ENCODE measurements around the gene RAD9B. TPM values are rescaled to one million over a fixed set of nuclear protein-coding genes. Genes with fewer than 3 reads are reported as not detected.

Gene RAD9B
- total and polyA plus RNA-seq, 9 of the 15 experiments (the other 6 are each of a cell fraction or from before 2014, with no cell fraction given) = 0.05 to 0.83 (median 0.32) TPM

GRCh38 chr12:110503432-110503831 is 1.3 kb downstream of the RAD9B start:
- no peaks in the 10 kb centered on the region for H3K9me1 ChIP-seq (ENCODE audit: control insufficient read depth, insufficient read depth, low read length)
- TF ChIP-seq ZNF583 (CRISPR knock-in tag; IDR thresholded peaks at IDR 0.05) (no peak), ZNF217 (CRISPR knock-in tag; IDR thresholded peaks at IDR 0.05) (no peak), ESRRA (IDR thresholded peaks at IDR 0.05; ENCODE audit: borderline replicate concordance, low read depth) (no peak), ZNF511 (CRISPR knock-in tag; IDR thresholded peaks at IDR 0.05) (no peak), NFIC (IDR thresholded peaks at IDR 0.05) (peak; percentile 96), SMAD1 (IDR thresholded peaks at IDR 0.05; ENCODE audit: low read depth, low read length, partially characterized antibody) (peak; percentile 32), CREB3L1 (IDR thresholded peaks at IDR 0.05; ENCODE audit: borderline replicate concordance, low read depth) (no peak), FUS (optimal IDR thresholded peaks at IDR 0.05; ENCODE audit: low read depth, low read length) (no peak), ZBTB9 (CRISPR knock-in tag; IDR thresholded peaks at IDR 0.05) (no peak), CHD1 (IDR thresholded peaks at IDR 0.05; ENCODE audit: low read length) (no peak), SMAD2 (IDR thresholded peaks at IDR 0.05; ENCODE audit: low read depth, low read length) (no peak), POLR3A (IDR thresholded peaks at IDR 0.05; ENCODE audit: borderline replicate concordance, extremely low read depth, insufficient read depth, insufficient read length) (no peak), NFIX (CRISPR knock-in tag; IDR thresholded peaks at IDR 0.05; ENCODE audit: low read depth) (peak; percentile 88), MYBL2 (IDR thresholded peaks at IDR 0.05; ENCODE audit: low read depth) (no peak), MYBL2 (CRISPR knock-in tag; IDR thresholded peaks at IDR 0.05; ENCODE audit: borderline replicate concordance) (no peak), RBM25 (IDR thresholded peaks at IDR 0.05; ENCODE audit: low read depth, low read length, severe bottlenecking) (no peak), ZC3H8 (IDR thresholded peaks at IDR 0.05) (no peak), SRSF3 (IDR thresholded peaks at IDR 0.05; ENCODE audit: insufficient read depth, low read length) (no peak), CHD4 (IDR thresholded peaks at IDR 0.05; ENCODE audit: insufficient read depth, insufficient replicate concordance, low read depth, low read length, poor library complexity, severe bottlenecking) (no peak), FOXK2 (conservative IDR thresholded peaks at IDR 0.05 in 1 of 2, IDR thresholded peaks at IDR 0.05 in 1 of 2; ENCODE audit: low read depth in 2 of 2) (no peak), HNRNPUL1 (IDR thresholded peaks at IDR 0.05; ENCODE audit: low read length) (no peak)
- FAIRE-seq = no peak
- 0 out of 2 replicates have a peak overlapping the region, but pooled peaks have one; percentile 98 for H2AFZ ChIP-seq (ENCODE audit: low read depth, low read length)
- no peak for ATAC-seq
- BruUV-seq (replicated peaks) = no TSS peak
- no peak overlapping the region for H3K4me2 ChIP-seq (ENCODE audit: insufficient read depth, low read length)
- H3K27ac ChIP-seq (ENCODE audit: extremely low read depth, low read depth, low read length) = no peak overlapping the region
- DNase-seq (ENCODE audit: extremely low read depth in 1 of 4, low spot score in 3 of 4) = no peak
- ChIA-PET POLR2A (interaction anchor here (0.8 to 1.2 kb wide), 2 partner anchors 34 to 59 kb away, joined by 3 read pairs; no protein-coding TSS in a partner anchor), CTCF (ENCODE audit: low intra/inter-chr PET ratio) (no interaction called here)
- H3K4me3 ChIP-seq = no peak overlapping the region
- in situ Hi-C loops (cut with MboI) (no loop called here), intact Hi-C loops (cut with micrococcal nuclease) (no loop called here)
- H3K79me2 ChIP-seq (ENCODE audit: control insufficient read depth, insufficient read depth, low read length) = peaks cover 39% of the 10 kb centered on the region
- H3K9me3 ChIP-seq (replicated peaks; ENCODE audit: control insufficient read depth, insufficient read depth, low read depth, low read length) = no peaks in the 10 kb centered on the region; the same call in 1 of the 2 replicates
- 24% methylated on average over 1 of the region's 1 CpG for WGBS (ENCODE audit: insufficient coverage, low coverage, missing lambda C conversion rate)
- H4K20me1 ChIP-seq (replicated peaks; ENCODE audit: control insufficient read depth, insufficient read depth, low read length) = no peaks in the 10 kb centered on the region
- no peak overlapping the region for H3K9ac ChIP-seq (ENCODE audit: insufficient read depth in 1 of 2, low read depth in 2 of 2, low read length in 2 of 2)
- no peaks in the 10 kb centered on the region for H3K27me3 ChIP-seq (ENCODE audit: control insufficient read depth in 2 of 2, insufficient read depth in 2 of 2, low read length in 2 of 2)
- H3K4me1 ChIP-seq (replicated peaks in 1 of 2; ENCODE audit: control insufficient read depth in 2 of 2, insufficient read depth in 2 of 2, low read length in 2 of 2) = peaks cover 13 to 21% of the 10 kb centered on the region in 2 experiments
- peaks cover 18% of the 10 kb centered on the region; the same call in 2 of the 3 replicates for H3K36me3 ChIP-seq (ENCODE audit: control insufficient read depth, insufficient read depth, low read length)

Measured in K562 (cell line).